Stimulated activated CD8-positive, alpha-beta memory T cell treated with anti-CD3 and anti-CD28 coated beads, Interleukin-12 subunit alpha, Interleukin-12 subunit beta, amount 100 ng/mL, for 4 hours (primary cell): ENCODE measurements around the gene PLAC8L1.
"Not testable (repeated sequence)": the region's sequence is repeated elsewhere in the genome, so short reads cannot be mapped to it uniquely, and the experiment has no call there.

Source experiments
- DNase-seq: peaks from one replicate; pipeline ENCODE4 v3.0.0-alpha.2; 2020; ENCODE audit warnings: low read depth

Gene PLAC8L1, protein sequence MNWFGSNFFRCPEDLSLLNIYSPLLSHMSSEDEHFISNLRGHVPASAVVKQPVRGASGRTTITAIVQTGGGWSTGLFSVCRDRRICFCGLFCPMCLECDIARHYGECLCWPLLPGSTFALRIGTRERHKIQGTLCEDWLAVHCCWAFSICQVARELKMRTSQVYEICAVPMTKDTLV

DNA sequence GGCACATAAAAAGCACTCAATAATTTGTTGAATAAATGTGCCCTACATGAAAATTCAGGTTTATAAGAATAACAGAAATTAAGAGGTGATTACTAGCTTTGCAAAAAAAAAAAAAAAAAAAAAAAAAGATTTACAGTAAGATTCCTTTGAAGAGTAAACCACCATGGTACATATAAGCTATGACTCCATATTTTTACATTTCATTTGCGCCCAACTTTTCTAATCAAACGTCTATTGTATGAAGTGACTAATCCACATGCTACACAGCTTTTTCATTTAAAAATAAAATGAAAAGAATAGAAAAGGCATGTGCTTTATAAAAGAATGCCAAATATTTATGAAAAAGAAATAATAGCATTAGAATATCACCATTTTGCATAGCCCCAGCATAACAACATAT, at the start of gene PLAC8L1:
PLAC8L1 (minus strand) TSS at position 101 of the 400 bp plus-strand sequence. CDS start 1,266 bp downstream, outside the sequence.
- DNase-seq, result no peak

DNA sequence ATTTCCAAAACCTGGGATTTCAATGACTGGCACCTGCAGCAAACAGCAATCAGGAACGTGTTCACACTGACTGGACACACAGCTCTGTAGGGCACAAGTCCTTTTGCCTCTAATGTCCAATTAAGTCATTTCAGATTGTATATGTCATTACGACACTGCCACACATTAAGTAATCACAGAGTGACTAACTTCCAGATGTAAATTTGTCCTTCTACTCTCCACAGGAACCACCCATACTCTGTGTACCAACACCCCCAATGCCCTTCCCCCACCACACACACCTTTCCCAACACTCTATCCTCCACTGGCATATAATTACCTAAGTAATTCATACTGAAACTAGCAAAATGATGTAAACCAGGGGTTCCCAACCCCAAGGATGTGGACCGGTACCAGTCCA, 46.6 kb upstream of the PLAC8L1 start:
- no peak for DNase-seq

DNA sequence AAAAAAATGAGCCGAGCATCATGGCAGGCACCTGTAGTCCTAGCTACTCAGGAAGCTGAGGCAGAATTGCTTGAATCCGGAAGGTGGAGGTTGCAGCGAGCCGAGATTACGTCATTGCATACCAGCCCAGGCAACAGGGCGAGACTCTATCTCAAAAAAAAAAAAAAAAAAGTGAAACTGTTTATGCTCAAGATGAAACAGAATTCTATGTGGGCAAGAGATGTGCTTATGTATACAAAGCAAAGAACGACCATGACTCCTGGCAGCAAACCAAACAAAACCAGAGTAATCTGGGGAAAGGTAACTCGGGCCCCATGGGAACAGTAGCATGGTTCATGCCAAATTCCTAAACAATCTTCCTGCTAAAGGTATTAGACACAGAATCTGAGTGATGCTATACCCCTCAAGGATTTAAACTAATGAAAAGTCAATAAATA, 32.6 kb upstream of the PLAC8L1 start:
- DNase-seq, result no peak

- no peak for DNase-seq
These were observed 25.2 kb upstream of the PLAC8L1 start for GRCh38 chr5:146130440-146131045.

DNA sequence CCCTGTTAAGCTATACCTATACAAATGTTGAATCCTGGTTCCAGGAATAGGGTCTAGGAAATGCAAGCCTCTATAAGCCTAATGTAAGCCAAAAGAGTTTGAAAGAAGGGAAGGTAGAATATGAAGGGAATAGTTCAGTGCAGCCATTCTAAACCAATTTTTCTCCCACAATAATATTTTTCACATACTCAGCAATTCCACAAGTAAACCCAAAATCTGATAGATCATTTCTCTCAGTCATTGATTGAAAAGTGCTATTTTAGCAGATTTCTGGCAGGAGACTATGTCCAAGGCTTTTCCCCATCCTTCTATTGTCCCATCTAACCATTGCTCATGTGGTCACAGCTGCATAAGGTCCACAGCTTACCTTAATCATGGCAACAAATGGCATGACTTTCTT, 20.7 kb upstream of the PLAC8L1 start:
- DNase-seq, result no peak

- DNase-seq, result no peak
These were observed 19.2 kb upstream of the PLAC8L1 start for GRCh38 chr5:146124580-146124979.

- DNase-seq, result not testable (repeated sequence)
These were observed 16.1 kb upstream of the PLAC8L1 start for GRCh38 chr5:146121451-146121850.

DNA sequence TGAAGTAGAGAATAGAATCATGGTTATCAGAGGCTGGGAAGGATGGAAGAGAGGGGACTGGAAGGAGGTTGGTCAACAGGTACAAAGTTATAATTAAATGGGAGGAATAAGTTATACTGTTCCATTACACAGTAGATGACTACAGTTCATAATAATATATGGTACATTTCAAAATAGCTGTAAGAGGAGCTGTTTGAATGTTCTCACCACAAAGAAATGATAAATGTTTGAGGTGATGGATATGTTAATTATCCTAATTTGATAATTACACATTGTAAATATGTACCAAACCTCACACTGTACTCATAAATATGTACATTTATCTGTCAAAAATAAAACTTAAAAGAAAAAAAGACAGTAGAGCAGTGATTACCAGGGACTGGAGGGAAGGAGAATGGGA, 12.9 kb upstream of the PLAC8L1 start:
- DNase-seq, result no peak

GRCh38 chr5:146117216-146117615, 11.8 kb upstream of the PLAC8L1 start:
- not testable (repeated sequence) for DNase-seq

DNA sequence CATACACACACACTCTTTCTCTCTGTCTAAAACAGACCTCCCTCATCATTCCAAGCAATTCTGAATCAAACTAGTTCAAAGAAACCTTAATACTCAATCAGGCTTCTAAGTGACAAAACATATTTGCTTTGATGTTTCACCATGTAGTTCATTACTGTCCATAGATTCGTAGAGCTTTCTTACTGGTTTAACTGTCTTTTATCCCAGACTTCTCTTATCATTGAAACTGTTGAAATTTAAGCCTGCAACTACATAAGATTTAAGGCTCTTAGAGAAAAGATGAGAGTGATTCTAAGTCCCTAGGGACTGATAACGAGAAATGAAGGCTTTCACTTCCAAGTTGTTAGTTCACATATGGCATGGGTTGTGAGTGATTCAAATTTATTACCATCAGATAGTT, 11.0 kb upstream of the PLAC8L1 start:
- DNase-seq, result no peak

- no peak for DNase-seq
These were observed 7.1 kb upstream of the PLAC8L1 start for GRCh38 chr5:146112476-146112875.

- no peak for DNase-seq
These were observed 6.0 kb upstream of the PLAC8L1 start for GRCh38 chr5:146111409-146111808.

GRCh38 chr5:146109379-146109778, 4.0 kb upstream of the PLAC8L1 start:
- no peak for DNase-seq

DNA sequence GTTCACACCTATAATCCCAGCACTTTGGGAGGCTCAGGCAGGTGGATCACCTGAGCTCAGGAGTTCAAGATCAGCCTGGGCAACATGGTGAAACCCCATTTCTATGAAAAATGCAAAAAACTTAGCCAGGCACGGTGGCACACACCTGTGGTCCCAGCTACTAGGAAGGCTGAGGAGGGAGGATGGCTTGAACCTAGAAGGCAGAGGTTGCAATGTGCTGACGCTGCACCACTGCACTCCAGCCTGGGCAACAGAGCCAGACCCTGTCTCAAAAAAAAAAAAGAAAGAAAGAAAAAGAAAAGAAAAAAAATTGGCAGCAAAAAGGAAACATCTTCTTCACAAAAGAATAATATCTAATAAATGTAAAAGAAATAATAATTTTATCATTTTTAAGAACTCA, 3.5 kb upstream of the PLAC8L1 start:
- DNase-seq, result not testable (repeated sequence)

DNA sequence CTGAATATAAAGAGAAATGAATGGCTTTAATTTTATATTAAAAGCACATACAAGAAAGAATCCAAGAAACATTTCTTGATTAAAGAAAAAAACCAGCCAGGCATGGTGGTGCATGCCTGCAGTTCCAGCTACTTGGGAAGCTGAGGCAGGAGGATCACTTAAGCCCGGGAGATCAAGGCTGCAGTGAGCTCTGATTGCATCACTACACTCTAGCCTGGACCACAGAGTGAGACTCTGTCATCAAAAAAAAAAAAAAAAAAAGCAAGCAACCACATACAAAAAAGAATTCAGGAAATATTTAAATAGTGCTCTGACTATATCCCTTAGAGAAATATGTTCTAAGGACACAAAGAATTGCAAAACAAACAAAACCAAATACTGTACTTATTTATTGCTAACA, 2.5 kb upstream of the PLAC8L1 start:
- DNase-seq, result no peak

- no peak for DNase-seq
These were observed 1.8 kb downstream of the PLAC8L1 start for GRCh38 chr5:146103594-146103993.

GRCh38 chr5:146101646-146102045, 3.7 kb downstream of the PLAC8L1 start:
- no peak for DNase-seq

GRCh38 chr5:146098047-146098446, 7.3 kb downstream of the PLAC8L1 start:
- no peak for DNase-seq

- no peak for DNase-seq
These were observed 13.5 kb downstream of the PLAC8L1 start for GRCh38 chr5:146091881-146092280.

GRCh38 chr5:146089287-146089686, 16.1 kb downstream of the PLAC8L1 start:
- no peak for DNase-seq

GRCh38 chr5:146088098-146088497, 17.3 kb downstream of the PLAC8L1 start:
- no peak for DNase-seq

GRCh38 chr5:146084376-146084775, 21.0 kb downstream of the PLAC8L1 start:
- no peak for DNase-seq

GRCh38 chr5:146082798-146083197, 22.6 kb downstream of the PLAC8L1 start:
- no peak for DNase-seq

DNA sequence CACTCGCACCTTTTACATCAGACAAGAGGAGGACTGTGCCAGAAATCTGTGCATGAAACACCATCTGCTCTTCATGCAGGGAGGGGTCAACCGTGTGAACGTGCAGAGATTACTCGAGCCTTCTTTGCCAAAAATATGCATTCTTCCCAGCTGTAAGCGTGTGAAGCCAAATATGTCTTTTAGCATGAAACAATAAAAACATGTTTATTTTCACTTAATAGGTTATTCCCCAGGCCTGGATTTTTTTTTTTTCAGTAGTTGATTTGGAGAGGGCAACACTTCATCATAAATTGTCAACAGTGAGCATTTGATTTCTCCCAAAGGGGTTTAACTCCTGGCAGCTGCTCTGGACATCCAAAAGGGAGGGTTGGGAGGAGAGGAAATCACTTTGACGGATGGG, 23.8 kb downstream of the PLAC8L1 start:
- DNase-seq, result no peak
